ENCODE measurements around the gene CCNK.

DNA sequence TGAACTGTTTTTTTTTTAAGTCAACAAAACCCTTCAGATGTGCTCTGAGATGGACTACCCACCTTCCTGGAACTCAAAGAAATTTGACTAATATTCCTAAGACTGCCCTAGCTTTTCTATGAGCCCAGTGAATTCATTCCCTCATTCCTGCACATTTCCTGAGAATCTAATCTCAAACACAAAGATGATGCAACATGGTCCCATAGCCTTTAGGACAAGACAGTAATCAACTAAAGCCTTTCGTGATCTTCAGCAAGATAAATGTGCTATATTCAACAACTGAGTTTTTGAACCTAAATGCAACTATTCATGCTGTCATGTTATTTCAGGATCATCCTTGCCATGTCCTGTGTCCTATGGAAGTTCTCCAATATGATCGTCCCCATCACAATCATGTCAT lies 5.5 kb upstream of the CCNK start:
- TF ChIP-seq, protein P1, sequence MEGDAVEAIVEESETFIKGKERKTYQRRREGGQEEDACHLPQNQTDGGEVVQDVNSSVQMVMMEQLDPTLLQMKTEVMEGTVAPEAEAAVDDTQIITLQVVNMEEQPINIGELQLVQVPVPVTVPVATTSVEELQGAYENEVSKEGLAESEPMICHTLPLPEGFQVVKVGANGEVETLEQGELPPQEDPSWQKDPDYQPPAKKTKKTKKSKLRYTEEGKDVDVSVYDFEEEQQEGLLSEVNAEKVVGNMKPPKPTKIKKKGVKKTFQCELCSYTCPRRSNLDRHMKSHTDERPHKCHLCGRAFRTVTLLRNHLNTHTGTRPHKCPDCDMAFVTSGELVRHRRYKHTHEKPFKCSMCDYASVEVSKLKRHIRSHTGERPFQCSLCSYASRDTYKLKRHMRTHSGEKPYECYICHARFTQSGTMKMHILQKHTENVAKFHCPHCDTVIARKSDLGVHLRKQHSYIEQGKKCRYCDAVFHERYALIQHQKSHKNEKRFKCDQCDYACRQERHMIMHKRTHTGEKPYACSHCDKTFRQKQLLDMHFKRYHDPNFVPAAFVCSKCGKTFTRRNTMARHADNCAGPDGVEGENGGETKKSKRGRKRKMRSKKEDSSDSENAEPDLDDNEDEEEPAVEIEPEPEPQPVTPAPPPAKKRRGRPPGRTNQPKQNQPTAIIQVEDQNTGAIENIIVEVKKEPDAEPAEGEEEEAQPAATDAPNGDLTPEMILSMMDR (conservative IDR thresholded peaks at IDR 0.05), result peak; percentile 22; the same call in 1 of the 2 replicates
- TF ChIP-seq ZFX (IDR thresholded peaks at IDR 0.05), result no peak

All from C4-2B (cell line).